SK-N-MC (cell line): ENCODE measurements around the gene RNF150.
"Not testable (repeated sequence)": the region's sequence is repeated elsewhere in the genome, so short reads cannot be mapped to it uniquely, and the experiment has no call there.

Source experiments
- EZH2 ChIP-seq: fragments of 200-600 bp; sonication (generic); IDR thresholded peaks from one replicate; pipeline ENCODE4 v1.6.1; 2017; ENCODE audit warnings: antibody characterized with exemption
- POLR2AphosphoS5 ChIP-seq: IDR thresholded peaks from 2 replicates; pipeline ENCODE4 v1.6.1; 2012; ENCODE audit warnings: mild to moderate bottlenecking, low read depth, low read length, borderline replicate concordance

GRCh38 chr4:140810591-140811169 lies 322.6 kb downstream of the RNF150 start:
- TF ChIP-seq EZH2, POLR2AphosphoS5: not testable (repeated sequence)
